HepG2 (cell line): Measurements from ENCODE around the gene TMEM209. TPM values are rescaled to one million over a fixed set of nuclear protein-coding genes. Genes with fewer than 3 reads are reported as not detected.

ENCODE experiments used
- ATAC-seq: fragments of 200-7000 bp; cut with Tn5 transposase; 3 replicates; pipeline ENCODE4 v1.9.1; 2020; ENCODE audit warnings: mild to moderate bottlenecking, moderate library complexity
- BruUV-seq: library from RNA; stranded (reverse); fragments of 400-500 nt; replicated peaks from 2 replicates; lab custom pipeline; 2021; lab: Mats Ljungman, UMichigan
- CTCF ChIA-PET: fragments of 300-600 bp; formaldehyde crosslinking; extraction: SDS; loops from one replicate; lab custom pipeline; 2021; ENCODE audit warnings: low total read pairs, inconsistent platforms, low intra/inter-chr PET ratio; lab: Yijun Ruan, JAX
- POLR2A ChIA-PET: fragments of 350-600 bp; sonication (Branson Sonifier 250); formaldehyde crosslinking; loops from one replicate; lab custom pipeline; 2020; ENCODE audit warnings: antibody characterized with exemption, inconsistent platforms; lab: Yijun Ruan, JAX
- DNase-seq: peaks from one replicate; pipeline ENCODE4 v3.0.0-alpha.2; 2015; ENCODE audit warnings: low spot score
- FAIRE-seq: peaks from 3 replicates; lab custom pipeline; 2011; peaks lifted over from hg19 to GRCh38; lab: Jason Lieb, UNC
- H2AFZ ChIP-seq: one replicate; pipeline ENCODE4 v1.6.1; 2011; ENCODE audit warnings: low read length, inconsistent platforms
- H3K27ac ChIP-seq: fragments of 300-600 bp; 3 replicates; pipeline ENCODE4 v1.8.0; 2011; ENCODE audit warnings: mixed run types, mild to moderate bottlenecking, mixed read lengths, low read length, inconsistent platforms; ENCODE audit not compliant: insufficient read depth; ENCODE audit errors: extremely low read length
- H3K27me3 ChIP-seq, 2 experiments: fragments of 200-600 bp in 1 of 2; 2 replicates in 1 of 2; 3 replicates in 1 of 2; pipeline versions ENCODE4 v1.6.0 to v1.8.0; 2011; ENCODE audit warnings: low read length in 2 of 2, mild to moderate bottlenecking in 2 of 2, moderate library complexity in 2 of 2, inconsistent platforms in 1 of 2; ENCODE audit not compliant: insufficient read depth in 2 of 2, control insufficient read depth in 1 of 2
- H3K36me3 ChIP-seq, 2 experiments: fragments of 200-600 bp in 1 of 2; replicated peaks in 1 of 2; 2 replicates in 1 of 2; 3 replicates in 1 of 2; pipeline versions ENCODE4 v1.5.1 to v1.8.0; 2011; ENCODE audit warnings: low read length in 2 of 2, inconsistent platforms in 1 of 2; ENCODE audit not compliant: insufficient read depth in 2 of 2, control insufficient read depth in 1 of 2
- H3K4me1 ChIP-seq: 2 replicates; pipeline ENCODE4 v1.5.1; 2012; ENCODE audit warnings: low read length, inconsistent platforms; ENCODE audit not compliant: insufficient read depth
- H3K4me2 ChIP-seq: 2 replicates; pipeline ENCODE4 v1.6.0; 2011; ENCODE audit warnings: low read depth, low read length, inconsistent platforms
- H3K4me3 ChIP-seq, 3 experiments: fragments of 200-600 bp in 1 of 3; sonication (generic), shearing (Covaris generic) in 1 of 3; replicated peaks in 1 of 3; 2 replicates each; pipeline ENCODE4 v1.5.1; 2011 to 2016; ENCODE audit warnings: low read length in 3 of 3, inconsistent platforms in 2 of 3, low read depth in 2 of 3, mild to moderate bottlenecking in 2 of 3, control low read depth in 1 of 3, mixed read lengths in 1 of 3; ENCODE audit not compliant: insufficient read depth in 1 of 3
- H3K79me2 ChIP-seq: one replicate; pipeline ENCODE4 v1.6.1; 2011; ENCODE audit warnings: low read length, inconsistent platforms; ENCODE audit not compliant: insufficient read depth
- H3K9ac ChIP-seq: 2 replicates; pipeline ENCODE4 v1.6.0; 2011; ENCODE audit warnings: mild to moderate bottlenecking, low read depth, low read length, inconsistent platforms; ENCODE audit not compliant: insufficient read depth
- H3K9me3 ChIP-seq: 2 replicates; pipeline ENCODE4 v1.5.1; 2012; ENCODE audit warnings: mild to moderate bottlenecking, low read length
- H4K20me1 ChIP-seq: 2 replicates; pipeline ENCODE4 v1.6.0; 2011; ENCODE audit warnings: inconsistent platforms, mild to moderate bottlenecking, low read length, moderate library complexity; ENCODE audit not compliant: insufficient read depth
- HMG20B ChIP-seq: conservative IDR thresholded peaks from 2 replicates; pipeline ENCODE4 v1.6.1; 2016; ENCODE audit warnings: missing genetic modification reagents, missing compliant biosample characterization
- NFIB ChIP-seq: sonication (generic); formaldehyde crosslinking; IDR thresholded peaks from 2 replicates; pipeline ENCODE4 v1.9.0; 2021; ENCODE audit warnings: missing genetic modification reagents, mild to moderate bottlenecking, borderline replicate concordance
- RXRA ChIP-seq: sonication (generic); formaldehyde crosslinking; IDR thresholded peaks from 2 replicates; pipeline ENCODE4 v1.5.1; 2020; ENCODE audit warnings: missing genetic modification reagents
- SP4 ChIP-seq: sonication (generic); formaldehyde crosslinking; IDR thresholded peaks from 2 replicates; pipeline ENCODE4 v1.8.1; 2023; ENCODE audit warnings: mild to moderate bottlenecking, missing genetic modification reagents
- SRSF1 ChIP-seq: fragments of 200-400 bp; formaldehyde crosslinking; optimal IDR thresholded peaks from 2 replicates; pipeline ENCODE3; 2017; ENCODE audit warnings: mild to moderate bottlenecking, low read depth, low read length, moderate library complexity
- ZFP41 ChIP-seq: sonication (generic); formaldehyde crosslinking; IDR thresholded peaks from 2 replicates; pipeline ENCODE4 v1.4.0; 2020; ENCODE audit warnings: mild to moderate bottlenecking, missing genetic modification reagents, borderline replicate concordance
- ZNF17 ChIP-seq: sonication (generic); formaldehyde crosslinking; IDR thresholded peaks from 2 replicates; pipeline ENCODE4 v1.5.0; 2020; ENCODE audit warnings: mild to moderate bottlenecking, missing genetic modification reagents
- ZNF382 ChIP-seq: sonication (generic); formaldehyde crosslinking; IDR thresholded peaks from 2 replicates; pipeline ENCODE4 v1.5.0; 2020; ENCODE audit warnings: missing genetic modification reagents, mild to moderate bottlenecking, borderline replicate concordance
- whole genome bisulfite sequencing: methylation state at CpG from one replicate; pipeline ENCODE4 v1.1.6; 2017; ENCODE audit warnings: low lambda C conversion rate; 5-methylcytosine and 5-hydroxymethylcytosine counted together
- in situ Hi-C: cut with HindIII; loops from 2 replicates; pipeline ENCODE4 v1.10.0; 2017; ENCODE audit warnings: low pct_unique_long_range_greater_than_20kb; ENCODE audit not compliant: extremely low pct_ligation_motif_present
- intact Hi-C: fragments of 100-400 bp; cut with micrococcal nuclease; formaldehyde crosslinking; loops from one replicate; pipeline ENCODE4 v1.10.0; 2022; ENCODE audit not compliant: unreplicated experiment
- polyA plus RNA-seq, 8 experiments: library from polyadenylated mRNA; depleted of rRNA in 3 of 8; stranded (reverse) in 7 of 8; unstranded in 1 of 8; fragments of >200 nt; fragmentation: Illumina TruSeq in 4 of 8; extraction: Trizol in 4 of 8; gene quantifications; 2 replicates each; pipeline versions ENCODE4 v1.2.1 to v1.2.3, GENCODE V29; 2011 to 2016; ENCODE audit warnings: low read depth in 4 of 8, missing spikeins in 1 of 8, mixed read lengths in 1 of 8; ENCODE audit not compliant: insufficient read depth in 1 of 8
- total RNA-seq, 5 experiments: library from RNA; depleted of rRNA; stranded (reverse); fragments of >200 nt; fragmentation: Illumina TruSeq; extraction: Trizol; gene quantifications; 2 replicates each; pipeline ENCODE4 v1.2.3, GENCODE V29; 2016; ENCODE audit warnings: low read depth in 1 of 5
- TF ChIP-seq, protein P1 (sequence below): sonication (generic); formaldehyde crosslinking; IDR thresholded peaks from 2 replicates; pipeline ENCODE4 v1.4.0; 2020; ENCODE audit warnings: missing genetic modification reagents

TMEM209 gene
- total and polyA plus RNA-seq, 2 of the 13 experiments (the other 11 are each of a cell fraction or from before 2014, with no cell fraction given) = 14.5 to 15.6 TPM

- FAIRE-seq (no peak), ATAC-seq (no peak), DNase-seq (no peak)
- no peaks in the 10 kb centered on the region for H3K79me2 ChIP-seq
- H3K27me3 ChIP-seq = no peaks in the 10 kb centered on the region
- H3K36me3 ChIP-seq = no peaks in the 10 kb centered on the region
- ChIA-PET POLR2A (no interaction called here), CTCF (no interaction called here)
- H3K27ac ChIP-seq = no peak overlapping the region
- in situ Hi-C loops (no loop called here), intact Hi-C loops (no loop called here)
- no peak for TF ChIP-seq HMG20B (CRISPR knock-in tag)
- H2AFZ ChIP-seq = no peak overlapping the region
- no peak overlapping the region for H3K4me2 ChIP-seq
- H3K4me3 ChIP-seq = no peak overlapping the region
- no peaks in the 10 kb centered on the region for H4K20me1 ChIP-seq
- BruUV-seq = no TSS peak
- H3K4me1 ChIP-seq = peaks cover 42% of the 10 kb centered on the region
- WGBS = 29% methylated on average over 1 of the region's 1 CpG
- 0 out of 2 replicates have a peak, but pooled peaks cover 10% of the 10 kb centered on the region for H3K9me3 ChIP-seq
- H3K9ac ChIP-seq = no peak overlapping the region
Measured at GRCh38 chr7:130223646-130224045, 18.4 kb upstream of the TMEM209 start.

DNA sequence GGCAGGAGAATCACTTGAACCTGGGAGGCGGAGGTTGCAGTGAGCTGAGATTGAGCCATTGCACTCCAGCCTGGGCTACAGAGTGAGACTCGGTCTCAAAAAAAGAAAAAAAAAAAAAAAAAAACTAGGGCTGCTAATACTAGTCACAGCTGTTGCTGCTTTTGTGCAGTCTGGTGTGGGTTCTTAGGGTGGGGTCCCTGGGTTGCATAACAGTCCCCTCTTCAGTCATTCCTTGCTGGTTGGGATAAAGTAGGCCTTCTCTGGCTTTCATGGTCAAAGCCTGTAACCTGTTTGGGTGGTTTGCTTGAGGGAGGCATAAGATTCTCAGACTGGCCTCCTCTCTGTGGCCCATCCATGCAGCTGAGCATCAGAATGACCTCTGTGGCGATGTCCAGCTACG lies 16.5 kb upstream of the TMEM209 start:
- Histone ChIP-seq H3K9ac (no peak overlapping the region), H3K27ac (no peak overlapping the region), H3K27me3 (no peaks in the 10 kb centered on the region), H3K4me1 (peaks cover 32% of the 10 kb centered on the region), H3K4me3 (no peak overlapping the region), H4K20me1 (no peaks in the 10 kb centered on the region), H2AFZ (no peak overlapping the region), H3K36me3 (no peaks in the 10 kb centered on the region), H3K79me2 (no peaks in the 10 kb centered on the region), H3K4me2 (no peak overlapping the region), H3K9me3 (0 out of 2 replicates have a peak, but pooled peaks cover 9% of the 10 kb centered on the region)
- ChIA-PET CTCF (no interaction called here), POLR2A (no interaction called here)
- TF ChIP-seq ZFP41 (no peak), RXRA (CRISPR knock-in tag) (no peak), SP4 (CRISPR knock-in tag) (no peak), SRSF1 (no peak), ZNF382 (CRISPR knock-in tag) (no peak), NFIB (CRISPR knock-in tag) (no peak), ZNF17 (CRISPR knock-in tag) (no peak)
- TF ChIP-seq, protein P1, sequence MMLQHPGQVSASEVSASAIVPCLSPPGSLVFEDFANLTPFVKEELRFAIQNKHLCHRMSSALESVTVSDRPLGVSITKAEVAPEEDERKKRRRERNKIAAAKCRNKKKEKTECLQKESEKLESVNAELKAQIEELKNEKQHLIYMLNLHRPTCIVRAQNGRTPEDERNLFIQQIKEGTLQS (CRISPR knock-in tag) = no peak
- no TSS peak for BruUV-seq
- FAIRE-seq = no peak
- intact Hi-C loops = no loop called here
- no peak for ATAC-seq
- DNase-seq = no peak
- WGBS = 85% methylated on average over 4 of the region's 4 CpGs
- in situ Hi-C loops = no loop called here
